ENCODE measurements around the gene BOLA1. TPM values are rescaled to one million over a fixed set of nuclear protein-coding genes. Genes with fewer than 3 reads are reported as not detected.

Gene BOLA1
- total and polyA plus RNA-seq, 2 of the 13 experiments (the other 11 are each of a cell fraction or from before 2014, with no cell fraction given), result 3.2 to 4.2 TPM

- TF ChIP-seq AFF4 (CRISPR knock-in tag; IDR thresholded peaks at IDR 0.05), result 0 out of 2 replicates have a peak, but pooled peaks have one; percentile 89
- TF ChIP-seq POLR2AphosphoS5 (IDR thresholded peaks at IDR 0.05; ENCODE audit: low read depth, low read length), result peak; percentile 58; the same call in 1 of the 2 replicates
- TF ChIP-seq ZFP90 (CRISPR knock-in tag; IDR thresholded peaks at IDR 0.05; ENCODE audit: borderline replicate concordance), result 0 out of 2 replicates have a peak, but pooled peaks have one; percentile 41
- TF ChIP-seq ZXDC (CRISPR knock-in tag; IDR thresholded peaks at IDR 0.05), result peak; percentile 12; the same call in 1 of the 2 replicates
These were observed 12.2 kb upstream of the BOLA1 start (continued) for GRCh38 chr1:149887196-149887455.

Measured in HepG2 (cell line).